ENCODE measurements around the gene HINT3.
"Not testable (repeated sequence)": the region's sequence is repeated elsewhere in the genome, so short reads cannot be mapped to it uniquely, and the experiment has no call there.

The HINT3 gene

GRCh38 chr6:125963817-125964216 is 7.2 kb downstream of the HINT3 start:
- no peak for DNase-seq

- no peak for DNase-seq
These were observed 10.0 kb downstream of the HINT3 start for GRCh38 chr6:125966569-125966968.

- no peak for DNase-seq
These were observed 11.9 kb downstream of the HINT3 start for GRCh38 chr6:125968493-125968892.

- DNase-seq: no peak
These were observed 14.2 kb downstream of the HINT3 start for GRCh38 chr6:125970760-125971159.

GRCh38 chr6:125972478-125972877 is 15.9 kb downstream of the HINT3 start:
- DNase-seq: not testable (repeated sequence)

GRCh38 chr6:125974214-125974866 is 17.8 kb downstream of the HINT3 start:
- DNase-seq: peak; percentile 65

- no peak for DNase-seq
These were observed 22.5 kb downstream of the HINT3 start for GRCh38 chr6:125979101-125979500.

GRCh38 chr6:125981571-125982185 is 25.1 kb downstream of the HINT3 start:
- no peak for DNase-seq

- no peak for DNase-seq
These were observed 26.8 kb downstream of the HINT3 start for GRCh38 chr6:125983246-125983945.

GRCh38 chr6:125984311-125984710 is 27.7 kb downstream of the HINT3 start:
- no peak for DNase-seq

- DNase-seq: no peak
These were observed 29.0 kb downstream of the HINT3 start for GRCh38 chr6:125985522-125985921.

GRCh38 chr6:125985979-125986300 is 29.4 kb downstream of the HINT3 start:
- no peak for DNase-seq

- peak; percentile 87 for DNase-seq
These were observed 29.9 kb downstream of the HINT3 start, which contains the start of gene TRMT11 for GRCh38 chr6:125986301-125987025. Gene TRMT11 (plus strand): TSS chr6:125986540. CDS start chr6:125986551, 11 bp downstream.

- peak; percentile 31 for DNase-seq
These were observed 30.6 kb downstream of the HINT3 start for GRCh38 chr6:125987026-125987617.

- no peak for DNase-seq
These were observed 31.7 kb downstream of the HINT3 start for GRCh38 chr6:125988280-125988679.

- DNase-seq: no peak
These were observed 33.1 kb downstream of the HINT3 start for GRCh38 chr6:125989631-125990030.

GRCh38 chr6:125991653-125992052 is 35.1 kb downstream of the HINT3 start:
- DNase-seq: no peak

GRCh38 chr6:125994670-125995488 is 38.3 kb downstream of the HINT3 start:
- no peak for DNase-seq

GRCh38 chr6:125995972-125996580 is 39.5 kb downstream of the HINT3 start:
- peak; percentile 76 for DNase-seq

GRCh38 chr6:126002755-126003679 is 46.4 kb downstream of the HINT3 start:
- DNase-seq: no peak

- DNase-seq: no peak
These were observed 51.2 kb downstream of the HINT3 start for GRCh38 chr6:126007800-126008199.
